ENCODE measurements around the gene SS18L1.

DNA sequence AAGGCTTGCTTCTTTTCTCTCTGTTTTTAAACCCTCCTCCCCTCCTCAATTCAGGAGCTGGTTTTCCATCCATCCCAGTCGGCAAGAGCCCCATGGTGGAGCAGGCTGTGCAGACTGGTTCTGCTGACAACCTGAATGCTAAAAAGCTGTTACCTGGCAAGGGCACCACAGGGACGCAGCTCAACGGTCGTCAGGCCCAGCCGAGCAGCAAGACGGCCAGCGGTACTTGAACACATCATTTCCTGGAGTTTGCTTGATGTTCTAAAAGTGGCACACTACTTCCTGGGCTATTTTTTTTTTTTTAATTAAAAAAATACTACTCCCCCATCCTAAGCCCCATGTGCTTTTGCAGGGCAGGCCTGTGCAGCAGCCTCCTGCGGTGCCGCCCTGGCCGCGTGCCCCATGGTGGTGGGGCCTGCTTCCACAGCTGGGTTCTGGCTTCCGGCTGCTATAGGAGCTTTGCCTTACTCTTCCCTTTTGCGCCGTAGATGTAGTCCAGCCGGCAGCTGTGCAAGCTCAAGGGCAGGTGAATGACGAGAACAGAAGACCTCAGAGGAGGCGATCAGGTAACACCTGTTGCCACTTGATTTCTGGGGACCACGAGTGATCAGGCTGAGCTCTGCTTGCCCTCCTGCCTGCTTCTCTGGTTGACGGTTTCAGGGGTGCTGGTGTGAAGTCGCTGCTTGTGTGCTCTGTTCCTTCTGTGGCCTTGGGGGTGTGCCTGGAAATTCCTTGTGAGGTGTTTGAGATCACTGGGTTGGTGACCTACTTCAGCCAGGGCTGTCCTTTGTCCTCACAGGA is 13.6 kb upstream of the SS18L1 start:
- TF ChIP-seq, protein P1, sequence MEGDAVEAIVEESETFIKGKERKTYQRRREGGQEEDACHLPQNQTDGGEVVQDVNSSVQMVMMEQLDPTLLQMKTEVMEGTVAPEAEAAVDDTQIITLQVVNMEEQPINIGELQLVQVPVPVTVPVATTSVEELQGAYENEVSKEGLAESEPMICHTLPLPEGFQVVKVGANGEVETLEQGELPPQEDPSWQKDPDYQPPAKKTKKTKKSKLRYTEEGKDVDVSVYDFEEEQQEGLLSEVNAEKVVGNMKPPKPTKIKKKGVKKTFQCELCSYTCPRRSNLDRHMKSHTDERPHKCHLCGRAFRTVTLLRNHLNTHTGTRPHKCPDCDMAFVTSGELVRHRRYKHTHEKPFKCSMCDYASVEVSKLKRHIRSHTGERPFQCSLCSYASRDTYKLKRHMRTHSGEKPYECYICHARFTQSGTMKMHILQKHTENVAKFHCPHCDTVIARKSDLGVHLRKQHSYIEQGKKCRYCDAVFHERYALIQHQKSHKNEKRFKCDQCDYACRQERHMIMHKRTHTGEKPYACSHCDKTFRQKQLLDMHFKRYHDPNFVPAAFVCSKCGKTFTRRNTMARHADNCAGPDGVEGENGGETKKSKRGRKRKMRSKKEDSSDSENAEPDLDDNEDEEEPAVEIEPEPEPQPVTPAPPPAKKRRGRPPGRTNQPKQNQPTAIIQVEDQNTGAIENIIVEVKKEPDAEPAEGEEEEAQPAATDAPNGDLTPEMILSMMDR (IDR thresholded peaks at IDR 0.05 in 8 of 11, conservative IDR thresholded peaks at IDR 0.05 in 3 of 11) = no peak
- TF ChIP-seq POLR2AphosphoS5 (IDR thresholded peaks at IDR 0.05) (peak in 2 of 3 donors; percentile 22 to 53), POLR2A (IDR thresholded peaks at IDR 0.05) (no peak)

Measured in spleen (tissue), 7 donors.